ENCODE measurements around the gene FIGN. TPM values are rescaled to one million over a fixed set of nuclear protein-coding genes. Genes with fewer than 3 reads are reported as not detected.

The FIGN gene, protein sequence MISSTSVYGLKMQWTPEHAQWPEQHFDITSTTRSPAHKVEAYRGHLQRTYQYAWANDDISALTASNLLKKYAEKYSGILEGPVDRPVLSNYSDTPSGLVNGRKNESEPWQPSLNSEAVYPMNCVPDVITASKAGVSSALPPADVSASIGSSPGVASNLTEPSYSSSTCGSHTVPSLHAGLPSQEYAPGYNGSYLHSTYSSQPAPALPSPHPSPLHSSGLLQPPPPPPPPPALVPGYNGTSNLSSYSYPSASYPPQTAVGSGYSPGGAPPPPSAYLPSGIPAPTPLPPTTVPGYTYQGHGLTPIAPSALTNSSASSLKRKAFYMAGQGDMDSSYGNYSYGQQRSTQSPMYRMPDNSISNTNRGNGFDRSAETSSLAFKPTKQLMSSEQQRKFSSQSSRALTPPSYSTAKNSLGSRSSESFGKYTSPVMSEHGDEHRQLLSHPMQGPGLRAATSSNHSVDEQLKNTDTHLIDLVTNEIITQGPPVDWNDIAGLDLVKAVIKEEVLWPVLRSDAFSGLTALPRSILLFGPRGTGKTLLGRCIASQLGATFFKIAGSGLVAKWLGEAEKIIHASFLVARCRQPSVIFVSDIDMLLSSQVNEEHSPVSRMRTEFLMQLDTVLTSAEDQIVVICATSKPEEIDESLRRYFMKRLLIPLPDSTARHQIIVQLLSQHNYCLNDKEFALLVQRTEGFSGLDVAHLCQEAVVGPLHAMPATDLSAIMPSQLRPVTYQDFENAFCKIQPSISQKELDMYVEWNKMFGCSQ
- total RNA-seq: 1 to 10 TPM in 1 of 2 donors, under 1 TPM in 1; 0.79 to 1.5 TPM
- long read RNA-seq, partial matches to known transcripts: 0 of 1 reads
- long read RNA-seq, other reads (novel, unspliced or antisense): 1 of 1 reads

- intact Hi-C loops (cut with DNase I, micrococcal nuclease): no loop called here
- peak; percentile 55 for ATAC-seq
- peak; percentile 44 to 46 for DNase-seq
Observed at GRCh38 chr2:163735685-163736432, at the start of gene FIGN. FIGN (minus strand) TSS chr2:163736008; CDS start chr2:163734927, 1,081 bp downstream.

- intact Hi-C loops (cut with DNase I, micrococcal nuclease): no loop called here
- no peak for ATAC-seq
- DNase-seq: no peak
Observed at GRCh38 chr2:163785162-163785561, 49.4 kb upstream of the FIGN start.

GRCh38 chr2:163779970-163780597, 44.3 kb upstream of the FIGN start:
- DNase-seq (no peak), ATAC-seq (no peak)
- intact Hi-C loops (cut with DNase I, micrococcal nuclease): no loop called here

- intact Hi-C loops (cut with DNase I, micrococcal nuclease): no loop called here
- ATAC-seq: no peak
- no peak for DNase-seq
Observed at GRCh38 chr2:163778045-163778781, 42.4 kb upstream of the FIGN start.

DNA sequence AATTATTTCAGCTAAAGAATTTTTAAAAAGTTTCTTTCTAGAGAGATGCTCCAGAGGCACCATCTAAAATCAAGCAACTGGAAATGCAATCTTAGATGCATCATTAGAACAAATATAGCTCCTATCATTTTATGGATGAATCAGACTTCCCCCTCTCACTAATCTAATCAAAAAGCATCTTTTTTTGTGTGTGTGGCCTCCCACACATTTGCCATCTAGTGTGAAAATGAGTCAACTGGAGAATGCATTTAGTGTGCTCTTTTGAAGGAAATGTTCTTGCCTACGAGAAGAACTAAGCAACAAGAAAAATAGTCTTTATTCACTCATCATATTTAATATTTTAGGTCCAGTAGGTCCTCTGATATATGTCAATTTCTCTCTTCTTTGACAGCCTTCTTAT, 39.5 kb upstream of the FIGN start:
- intact Hi-C loops (cut with DNase I, micrococcal nuclease): no loop called here
- ATAC-seq (no peak), DNase-seq (no peak)

GRCh38 chr2:163774862-163775261, 39.1 kb upstream of the FIGN start:
- intact Hi-C loops (cut with DNase I, micrococcal nuclease): no loop called here
- DNase-seq (no peak), ATAC-seq (no peak)

DNA sequence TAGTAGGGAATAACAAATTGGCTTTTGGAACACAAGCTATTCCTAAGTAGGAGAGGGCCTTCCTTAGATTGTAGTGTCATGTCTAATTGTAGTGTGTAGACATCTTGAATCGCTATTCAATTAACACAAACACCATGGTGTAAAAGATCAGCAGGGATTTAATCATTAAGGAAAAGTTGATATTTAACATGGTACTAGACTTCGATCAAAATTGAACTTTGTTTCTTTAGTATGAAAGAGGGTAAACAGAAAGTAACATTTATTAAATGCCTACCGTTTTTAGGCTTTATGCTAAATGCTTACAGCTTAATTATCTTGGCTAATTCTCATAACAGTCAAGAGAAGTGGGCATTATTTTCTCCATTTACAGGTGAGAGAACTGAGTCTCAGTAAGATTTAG, 37.5 kb upstream of the FIGN start:
- intact Hi-C loops (cut with DNase I, micrococcal nuclease): no loop called here
- DNase-seq (no peak), ATAC-seq (no peak)

- intact Hi-C loops (cut with DNase I, micrococcal nuclease): no loop called here
- DNase-seq (no peak), ATAC-seq (no peak)
Observed at GRCh38 chr2:163771596-163771995, 35.8 kb upstream of the FIGN start.

GRCh38 chr2:163768881-163769695, 33.3 kb upstream of the FIGN start:
- ATAC-seq: no peak

DNA sequence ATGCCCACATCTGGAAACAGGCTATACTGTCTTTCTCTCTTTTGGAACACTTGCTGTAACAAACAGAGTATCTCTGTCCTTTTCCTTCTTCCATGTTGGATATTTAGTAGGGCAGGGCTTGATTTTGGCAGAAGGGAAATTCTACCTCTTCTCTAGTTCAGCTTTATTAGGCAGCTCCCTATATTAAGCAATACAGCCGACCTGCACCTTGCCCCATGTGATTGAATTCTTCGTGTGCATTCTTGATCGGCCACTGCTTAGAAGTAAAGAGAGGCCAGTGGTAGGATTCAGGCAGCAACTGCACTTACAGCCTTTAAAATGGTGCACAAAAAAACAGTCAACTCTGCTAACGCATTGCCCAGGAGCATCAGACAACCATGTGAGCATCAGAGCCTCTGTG, 31.3 kb upstream of the FIGN start:
- intact Hi-C loops (cut with DNase I, micrococcal nuclease): no loop called here
- no peak for DNase-seq
- no peak for ATAC-seq

More at GRCh38 chr2:163768881-163769695, 33.3 kb upstream of the FIGN start:
- no peak for DNase-seq
- intact Hi-C loops (cut with DNase I, micrococcal nuclease): no loop called here

DNA sequence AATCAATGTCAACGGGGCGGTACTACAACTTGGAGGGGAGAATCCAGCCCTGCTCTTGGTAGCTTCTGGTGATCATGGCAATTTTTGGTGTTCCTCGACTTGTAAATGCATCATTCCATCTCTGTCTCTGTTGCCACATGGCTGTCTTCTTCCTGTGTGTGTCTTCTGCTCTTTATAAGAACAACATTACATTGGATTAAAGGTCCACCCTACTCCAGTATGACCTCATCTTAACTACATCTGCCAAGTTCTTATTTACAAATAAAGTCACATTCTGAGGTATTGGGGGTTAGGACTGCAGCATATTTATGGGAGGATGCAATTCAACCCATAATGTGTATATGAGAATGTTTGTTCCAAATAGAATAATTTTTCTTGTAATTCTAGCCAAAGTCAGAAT, 28.8 kb upstream of the FIGN start:
- ATAC-seq (no peak), DNase-seq (no peak)
- intact Hi-C loops (cut with DNase I, micrococcal nuclease): no loop called here

DNA sequence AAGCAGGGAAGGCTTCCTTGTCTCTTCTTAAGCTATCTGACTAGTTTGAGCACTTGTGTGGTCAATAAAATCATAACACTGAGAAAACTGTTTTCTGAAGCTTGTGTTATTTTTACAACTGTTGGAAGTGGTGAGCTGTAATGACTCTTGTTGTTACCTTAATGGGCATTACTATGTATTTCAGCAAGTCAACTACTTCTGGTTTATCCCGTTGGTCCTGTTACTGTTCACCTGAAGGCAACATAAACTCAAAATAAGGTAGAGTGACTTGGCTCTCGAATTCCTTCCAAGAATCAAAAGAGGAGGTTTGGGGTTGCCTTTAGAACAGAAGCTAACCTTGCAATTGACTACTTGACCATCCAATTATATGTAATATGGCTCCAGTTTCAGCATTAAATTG, 23.2 kb upstream of the FIGN start:
- intact Hi-C loops (cut with DNase I, micrococcal nuclease): no loop called here
- DNase-seq: no peak
- ATAC-seq: no peak

GRCh38 chr2:163757814-163758213, 22.0 kb upstream of the FIGN start:
- intact Hi-C loops (cut with DNase I, micrococcal nuclease): no loop called here
- no peak for DNase-seq
- no peak for ATAC-seq

DNA sequence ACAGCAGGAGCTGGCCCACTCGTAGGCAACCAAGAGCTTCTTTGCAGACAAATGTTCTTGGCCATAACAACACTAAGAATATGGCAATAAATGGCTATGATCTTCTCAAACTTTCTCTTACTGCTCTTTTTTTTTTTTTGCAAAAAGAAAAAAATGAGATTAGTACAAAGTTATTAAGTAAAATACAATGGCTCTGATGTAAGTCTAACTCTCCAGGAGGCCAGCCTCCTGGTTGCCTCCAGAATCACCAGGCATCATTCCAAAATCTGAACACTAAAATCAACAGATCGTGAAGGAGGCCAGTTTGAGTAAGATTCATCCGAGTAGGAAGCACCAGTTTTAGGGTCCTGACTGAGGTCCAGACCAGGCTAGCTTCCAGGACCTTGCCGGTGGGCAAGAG, 20.8 kb upstream of the FIGN start:
- intact Hi-C loops (cut with DNase I, micrococcal nuclease): no loop called here
- no peak for ATAC-seq
- no peak for DNase-seq

GRCh38 chr2:163755366-163755765, 19.6 kb upstream of the FIGN start:
- DNase-seq (no peak), ATAC-seq (no peak)
- intact Hi-C loops (cut with DNase I, micrococcal nuclease): no loop called here

DNA sequence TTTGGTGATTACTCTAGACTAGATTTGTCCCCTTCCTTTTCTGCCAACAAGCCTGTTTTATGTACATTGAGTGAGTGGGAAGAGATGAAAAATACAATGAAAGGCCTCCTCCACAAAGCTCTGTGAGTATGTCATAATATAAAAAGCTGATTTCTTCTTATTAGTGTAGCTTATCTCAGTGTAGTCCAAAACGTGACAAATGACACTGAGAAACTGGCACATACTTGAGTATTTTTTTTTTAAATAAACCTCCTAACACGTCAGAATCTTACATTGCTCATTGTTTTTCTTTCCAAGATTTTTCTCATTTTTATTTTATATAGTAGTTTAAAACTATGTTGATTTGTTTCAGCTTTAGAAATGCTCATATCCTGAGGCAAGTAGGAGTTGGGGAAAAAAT, 17.9 kb upstream of the FIGN start:
- DNase-seq: no peak
- no peak for ATAC-seq
- intact Hi-C loops (cut with DNase I, micrococcal nuclease): no loop called here

- intact Hi-C loops (cut with DNase I, micrococcal nuclease): no loop called here
- ATAC-seq: no peak
- no peak for DNase-seq
Observed at GRCh38 chr2:163752267-163752666, 16.5 kb upstream of the FIGN start.

GRCh38 chr2:163751696-163752095, 15.9 kb upstream of the FIGN start:
- DNase-seq (no peak), ATAC-seq (no peak)
- intact Hi-C loops (cut with DNase I, micrococcal nuclease): no loop called here

Data from left colon (tissue), 2 donors.